Peyer's patch (tissue), 4 donors: ENCODE data around the gene FNDC4. TPM values are rescaled to one million over a fixed set of nuclear protein-coding genes. Genes with fewer than 3 reads are reported as not detected.
"Not testable (repeated sequence)": the region's sequence is repeated elsewhere in the genome, so short reads cannot be mapped to it uniquely, and the experiment has no call there.

Experiments
- DNase-seq, 3 donors: peaks; one replicate each; pipeline ENCODE4 v3.0.0-alpha.2; 2017 to 2019
- H3K27ac ChIP-seq, 4 donors: fragments of 200-600 bp; sonication (generic); one replicate each; pipeline ENCODE4 v1.5.1; 2016 to 2019
- H3K27me3 ChIP-seq, 2 donors: fragments of 200-600 bp; sonication (generic); one replicate each; pipeline ENCODE4 v1.5.1; 2019
- H3K36me3 ChIP-seq, 3 donors: fragments of 200-600 bp; sonication (generic); one replicate each; pipeline ENCODE4 v1.5.1; 2016 to 2019
- H3K4me1 ChIP-seq, 4 donors: fragments of 200-600 bp; sonication (generic); one replicate each; pipeline ENCODE4 v1.5.1; 2016 to 2019
- H3K4me3 ChIP-seq, 4 donors: fragments of 200-600 bp; sonication (generic); 1 replicate in 3 of 4; 2 replicates in 1 of 4; pipeline ENCODE4 v1.5.1; 2016 to 2019; ENCODE audit warnings: mild to moderate bottlenecking in 1 of 4
- H3K9me3 ChIP-seq, 4 donors: fragments of 200-600 bp; sonication (generic); one replicate each; pipeline ENCODE4 v1.5.1; 2016 to 2019; ENCODE audit warnings: mild to moderate bottlenecking in 1 of 4
- POLR2A ChIP-seq, 2 donors: fragments of 450-650 bp; IDR thresholded peaks; one replicate each; pipeline ENCODE4 v1.5.1; 2017; ENCODE audit warnings: antibody characterized with exemption in 2 of 2, mild to moderate bottlenecking in 2 of 2, moderate library complexity in 2 of 2
- total RNA-seq, 4 donors: library from RNA; depleted of rRNA; stranded (reverse); fragments of >200 nt; gene quantifications; one replicate each; pipeline ENCODE4 v1.1.0, GENCODE V29; 2016
- TF ChIP-seq, protein P1 (sequence below), 6 experiments: fragments of 450-650 bp in 4 of 6; fragments of 200-600 bp in 2 of 6; sonication (generic) in 1 of 6; IDR thresholded peaks; one replicate each; pipeline ENCODE4 v1.5.1; 2017 to 2019; ENCODE audit warnings: antibody characterized with exemption in 6 of 6, mild to moderate bottlenecking in 3 of 6, moderate library complexity in 1 of 6

The FNDC4 gene, protein sequence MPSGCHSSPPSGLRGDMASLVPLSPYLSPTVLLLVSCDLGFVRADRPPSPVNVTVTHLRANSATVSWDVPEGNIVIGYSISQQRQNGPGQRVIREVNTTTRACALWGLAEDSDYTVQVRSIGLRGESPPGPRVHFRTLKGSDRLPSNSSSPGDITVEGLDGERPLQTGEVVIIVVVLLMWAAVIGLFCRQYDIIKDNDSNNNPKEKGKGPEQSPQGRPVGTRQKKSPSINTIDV
- 1 to 10 TPM in 2 of 4 donors, not detected in 2; 2.0 to 3.2 TPM for total RNA-seq

GRCh38 chr2:27494944-27495554 is at the start of gene FNDC4:
FNDC4 (minus strand) TSS chr2:27495200; CDS start chr2:27494679, 521 bp downstream.
- DNase-seq: peak in 2 of 3 donors; percentile 47 to 52
- H3K9me3 ChIP-seq: no peaks in the 10 kb centered on the region
- H3K27ac ChIP-seq: peak within 1 kb of the TSS in 3 of 4 donors; percentile 2 to 17 (median 14)
- H3K4me3 ChIP-seq: peak within 1 kb of the TSS; percentile 35 to 68 (median 60)
- H3K36me3 ChIP-seq: no peaks in the 10 kb centered on the region
- TF ChIP-seq, protein P1, sequence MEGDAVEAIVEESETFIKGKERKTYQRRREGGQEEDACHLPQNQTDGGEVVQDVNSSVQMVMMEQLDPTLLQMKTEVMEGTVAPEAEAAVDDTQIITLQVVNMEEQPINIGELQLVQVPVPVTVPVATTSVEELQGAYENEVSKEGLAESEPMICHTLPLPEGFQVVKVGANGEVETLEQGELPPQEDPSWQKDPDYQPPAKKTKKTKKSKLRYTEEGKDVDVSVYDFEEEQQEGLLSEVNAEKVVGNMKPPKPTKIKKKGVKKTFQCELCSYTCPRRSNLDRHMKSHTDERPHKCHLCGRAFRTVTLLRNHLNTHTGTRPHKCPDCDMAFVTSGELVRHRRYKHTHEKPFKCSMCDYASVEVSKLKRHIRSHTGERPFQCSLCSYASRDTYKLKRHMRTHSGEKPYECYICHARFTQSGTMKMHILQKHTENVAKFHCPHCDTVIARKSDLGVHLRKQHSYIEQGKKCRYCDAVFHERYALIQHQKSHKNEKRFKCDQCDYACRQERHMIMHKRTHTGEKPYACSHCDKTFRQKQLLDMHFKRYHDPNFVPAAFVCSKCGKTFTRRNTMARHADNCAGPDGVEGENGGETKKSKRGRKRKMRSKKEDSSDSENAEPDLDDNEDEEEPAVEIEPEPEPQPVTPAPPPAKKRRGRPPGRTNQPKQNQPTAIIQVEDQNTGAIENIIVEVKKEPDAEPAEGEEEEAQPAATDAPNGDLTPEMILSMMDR (IDR thresholded peaks at IDR 0.05): no peak
- peaks cover 0 to 4% of the 10 kb centered on the region in 2 donors for H3K27me3 ChIP-seq
- H3K4me1 ChIP-seq: peaks cover 0 to 10% (median 5%) of the 10 kb centered on the region in 4 donors

DNA sequence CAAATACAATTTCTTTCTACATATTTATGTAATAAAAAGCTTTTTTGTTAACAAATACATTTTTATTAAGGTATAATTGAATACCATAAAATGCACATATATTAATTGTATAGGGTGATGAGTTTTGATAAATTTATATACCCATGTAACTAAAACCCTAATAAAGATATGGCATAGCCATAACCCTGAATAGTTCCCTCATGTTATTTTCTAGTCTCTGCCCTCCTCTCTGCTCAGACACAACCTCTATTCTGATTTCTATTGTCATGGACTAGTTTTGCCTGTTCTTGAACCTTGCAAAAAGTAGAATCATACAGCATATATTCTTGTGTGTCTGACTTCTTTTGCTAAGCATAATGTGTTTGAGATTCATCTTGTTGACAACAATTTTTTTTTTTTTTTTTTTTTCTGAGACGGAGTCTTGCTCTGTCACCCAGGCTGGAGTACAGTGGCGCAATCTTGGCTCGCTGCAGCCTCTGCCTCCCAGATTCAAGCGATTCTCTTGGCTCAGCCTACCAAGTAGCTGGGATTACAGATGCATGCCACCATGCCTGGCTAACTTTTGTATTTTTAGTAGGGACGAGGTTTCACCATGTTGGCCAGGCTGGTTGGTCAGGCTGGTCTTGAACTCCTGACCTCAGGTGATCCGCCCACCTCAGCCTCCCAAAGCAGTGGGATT is 49.3 kb upstream of the FNDC4 start:
- no peak overlapping the region for H3K27ac ChIP-seq
- H3K27me3 ChIP-seq: no peaks in the 10 kb centered on the region
- no peaks in the 10 kb centered on the region for H3K9me3 ChIP-seq
- DNase-seq: no peak
- H3K4me3 ChIP-seq: no peak overlapping the region
- no peaks in the 10 kb centered on the region for H3K36me3 ChIP-seq
- no peaks in the 10 kb centered on the region for H3K4me1 ChIP-seq
- no peak for TF ChIP-seq POLR2A (IDR thresholded peaks at IDR 0.05)
- TF ChIP-seq, protein P1 (IDR thresholded peaks at IDR 0.05): no peak

DNA sequence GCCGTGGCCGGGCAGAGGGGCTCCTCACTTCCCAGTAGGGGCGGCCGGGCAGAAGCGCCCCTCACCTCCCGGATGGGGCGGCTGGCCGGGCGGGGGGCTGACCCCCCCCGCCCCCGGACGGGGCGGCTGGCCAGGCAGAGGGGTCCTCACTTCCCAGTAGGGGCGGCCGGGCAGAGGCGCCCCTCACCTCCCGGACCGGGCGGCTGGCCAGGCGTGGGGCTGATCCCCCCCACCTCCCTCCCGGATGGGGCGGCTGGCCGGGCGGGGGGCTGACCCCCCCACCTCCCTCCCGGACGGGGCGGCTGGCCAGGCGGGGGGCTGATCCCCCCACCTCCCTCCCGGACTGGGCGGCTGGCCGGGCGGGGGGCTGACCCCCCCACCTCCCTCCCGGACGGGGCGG is 44.6 kb upstream of the FNDC4 start:
- H3K36me3 ChIP-seq, H3K4me1 ChIP-seq, H3K9me3 ChIP-seq, H3K27ac ChIP-seq, H3K27me3 ChIP-seq, DNase-seq, H3K4me3 ChIP-seq: not testable (repeated sequence)

DNA sequence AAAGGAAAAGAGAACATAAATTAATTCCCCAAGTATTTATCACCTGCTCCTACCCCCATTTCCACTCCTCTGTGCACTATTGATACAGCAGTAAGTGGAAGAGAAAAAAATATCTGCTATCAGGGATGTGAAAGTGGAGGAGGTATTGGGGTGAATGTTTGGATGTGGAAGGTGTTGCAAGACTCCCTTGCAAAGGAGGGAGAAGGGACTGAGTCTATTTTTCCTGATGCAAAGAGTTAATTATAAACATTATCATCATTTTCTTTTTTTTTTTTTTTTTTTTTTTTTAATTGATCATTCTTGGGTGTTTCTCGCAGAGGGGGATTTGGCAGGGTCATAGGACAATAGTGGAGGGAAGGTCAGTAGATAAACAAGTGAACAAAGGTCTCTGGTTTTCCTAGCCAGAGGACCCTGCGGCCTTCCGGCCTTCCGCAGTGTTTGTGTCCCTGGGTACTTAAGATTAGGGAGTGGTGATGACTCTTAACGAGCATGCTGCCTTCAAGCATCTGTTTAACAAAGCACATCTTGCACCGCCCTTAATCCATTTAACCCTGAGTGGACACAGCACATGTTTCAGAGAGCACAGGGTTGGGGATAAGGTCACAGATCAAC is 43.9 kb upstream of the FNDC4 start:
- not testable (repeated sequence) for H3K9me3 ChIP-seq, H3K27ac ChIP-seq, H3K4me1 ChIP-seq, H3K27me3 ChIP-seq, DNase-seq, H3K36me3 ChIP-seq, H3K4me3 ChIP-seq

GRCh38 chr2:27537287-27537686 is 42.3 kb upstream of the FNDC4 start:
- no peak for DNase-seq
- no peak overlapping the region for H3K4me3 ChIP-seq
- TF ChIP-seq POLR2A (IDR thresholded peaks at IDR 0.05): no peak
- TF ChIP-seq, protein P1 (IDR thresholded peaks at IDR 0.05): no peak
- no peaks in the 10 kb centered on the region for H3K4me1 ChIP-seq
- no peaks in the 10 kb centered on the region for H3K9me3 ChIP-seq
- no peaks in the 10 kb centered on the region for H3K27me3 ChIP-seq
- no peak overlapping the region for H3K27ac ChIP-seq
- no peaks in the 10 kb centered on the region for H3K36me3 ChIP-seq

- no peaks in the 10 kb centered on the region for H3K9me3 ChIP-seq
- no peaks in the 10 kb centered on the region for H3K4me1 ChIP-seq
- TF ChIP-seq, protein P1 (IDR thresholded peaks at IDR 0.05): no peak
- no peak for TF ChIP-seq POLR2A (IDR thresholded peaks at IDR 0.05)
- no peak for DNase-seq
- H3K4me3 ChIP-seq: no peak overlapping the region
- H3K27me3 ChIP-seq: no peaks in the 10 kb centered on the region
- H3K27ac ChIP-seq: no peak overlapping the region
- H3K36me3 ChIP-seq: no peaks in the 10 kb centered on the region
These were observed 37.0 kb upstream of the FNDC4 start for GRCh38 chr2:27531983-27532382.
